BJ (cell line): ENCODE results near the gene PLPPR2. TPM values are rescaled to one million over a fixed set of nuclear protein-coding genes. Genes with fewer than 3 reads are reported as not detected.
A peak's percentile ranks its signal among the peaks of the same experiment; 100 is the strongest.

ENCODE experiments used
- CTCF ChIA-PET: fragments of 350-600 bp; formaldehyde crosslinking; extraction: SDS; loops from one replicate; lab custom pipeline; 2021; ENCODE audit warnings: antibody characterized with exemption, inconsistent platforms; lab: Yijun Ruan, JAX
- POLR2A ChIA-PET: fragments of 300-600 bp; sonication (Branson Sonifier 250); formaldehyde crosslinking; extraction: SDS; loops from one replicate; lab custom pipeline; 2021; ENCODE audit warnings: antibody characterized with exemption; lab: Charles Lee
- DNase-seq: peaks from one replicate; pipeline ENCODE4 v3.0.0-alpha.2; 2011; ENCODE audit warnings: low read depth
- H3K27me3 ChIP-seq: 2 replicates; pipeline ENCODE4 v1.6.0; 2011; ENCODE audit warnings: low read length; ENCODE audit not compliant: control insufficient read depth, insufficient read depth
- H3K36me3 ChIP-seq: 2 replicates; pipeline ENCODE4 v1.5.1; 2011; ENCODE audit warnings: low read length; ENCODE audit not compliant: control insufficient read depth, insufficient read depth
- H3K4me3 ChIP-seq: 2 replicates; pipeline ENCODE4 v1.5.1; 2011; ENCODE audit warnings: low read depth, mild to moderate bottlenecking, control low read depth, low read length
- polyA plus RNA-seq: library from polyadenylated mRNA; depleted of rRNA; stranded (reverse); fragments of >200 nt; gene quantifications from 2 replicates; pipeline ENCODE4 v1.2.3, GENCODE V29; 2011
- TF ChIP-seq, protein P1 (sequence below): IDR thresholded peaks from 2 replicates; pipeline ENCODE4 v1.5.1; 2011; ENCODE audit warnings: low read depth, mild to moderate bottlenecking, control low read depth, inconsistent platforms, low read length, moderate library complexity; ENCODE audit not compliant: insufficient read depth

PLPPR2 gene
- polyA plus RNA-seq, 1 experiment = 30.5 TPM

DNA sequence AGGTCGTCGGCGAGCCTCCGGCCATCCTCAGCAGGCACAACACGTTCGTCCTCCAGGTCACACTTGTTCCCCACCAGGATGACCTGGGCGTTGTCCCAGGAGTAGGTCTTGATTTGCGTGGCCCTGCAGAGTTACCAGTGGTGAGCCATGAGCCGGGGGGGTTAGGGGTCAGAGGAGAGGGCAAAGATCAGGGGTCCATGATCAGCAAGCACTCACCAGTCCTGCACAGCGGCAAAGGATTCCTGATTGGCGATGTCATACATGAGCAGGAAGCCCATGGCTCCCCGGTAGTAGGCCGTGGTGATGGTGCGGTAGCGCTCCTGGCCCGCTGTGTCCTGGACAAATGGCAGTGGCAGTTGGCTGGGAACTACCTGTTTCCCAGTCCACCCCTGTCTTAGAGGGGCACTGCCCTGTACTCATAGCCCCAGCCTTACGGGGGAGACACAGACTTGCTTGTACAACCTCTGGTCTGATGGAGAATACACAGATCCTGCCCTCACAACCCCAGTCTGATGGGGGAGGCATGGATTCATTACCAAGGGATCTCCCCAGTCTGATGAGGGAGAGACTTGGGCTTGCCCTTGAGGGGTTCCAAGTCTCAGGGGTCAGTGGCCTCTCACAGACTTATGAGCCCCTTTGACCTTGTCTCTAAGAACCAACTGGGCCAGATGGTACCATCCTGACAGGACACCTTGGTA is 19.6 kb upstream of the PLPPR2 start:
- no peak overlapping the region for H3K4me3 ChIP-seq
- H3K27me3 ChIP-seq = no peaks in the 10 kb centered on the region
- TF ChIP-seq, protein P1, sequence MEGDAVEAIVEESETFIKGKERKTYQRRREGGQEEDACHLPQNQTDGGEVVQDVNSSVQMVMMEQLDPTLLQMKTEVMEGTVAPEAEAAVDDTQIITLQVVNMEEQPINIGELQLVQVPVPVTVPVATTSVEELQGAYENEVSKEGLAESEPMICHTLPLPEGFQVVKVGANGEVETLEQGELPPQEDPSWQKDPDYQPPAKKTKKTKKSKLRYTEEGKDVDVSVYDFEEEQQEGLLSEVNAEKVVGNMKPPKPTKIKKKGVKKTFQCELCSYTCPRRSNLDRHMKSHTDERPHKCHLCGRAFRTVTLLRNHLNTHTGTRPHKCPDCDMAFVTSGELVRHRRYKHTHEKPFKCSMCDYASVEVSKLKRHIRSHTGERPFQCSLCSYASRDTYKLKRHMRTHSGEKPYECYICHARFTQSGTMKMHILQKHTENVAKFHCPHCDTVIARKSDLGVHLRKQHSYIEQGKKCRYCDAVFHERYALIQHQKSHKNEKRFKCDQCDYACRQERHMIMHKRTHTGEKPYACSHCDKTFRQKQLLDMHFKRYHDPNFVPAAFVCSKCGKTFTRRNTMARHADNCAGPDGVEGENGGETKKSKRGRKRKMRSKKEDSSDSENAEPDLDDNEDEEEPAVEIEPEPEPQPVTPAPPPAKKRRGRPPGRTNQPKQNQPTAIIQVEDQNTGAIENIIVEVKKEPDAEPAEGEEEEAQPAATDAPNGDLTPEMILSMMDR = no peak
- H3K36me3 ChIP-seq = peaks cover 7% of the 10 kb centered on the region
- POLR2A ChIA-PET = no interaction called here
- no peak for DNase-seq
- CTCF ChIA-PET = no interaction called here

GRCh38 chr19:11337080-11337479 is 18.2 kb upstream of the PLPPR2 start:
- Histone ChIP-seq H3K4me3 (no peak overlapping the region), H3K27me3 (no peaks in the 10 kb centered on the region), H3K36me3 (peaks cover 7% of the 10 kb centered on the region)
- TF ChIP-seq, protein P1 = no peak
- POLR2A ChIA-PET = no interaction called here
- DNase-seq = no peak
- CTCF ChIA-PET = interaction anchor here (1.9 kb wide), 1 partner anchor 12 kb away, joined by 6 read pairs; no protein-coding TSS in a partner anchor

DNA sequence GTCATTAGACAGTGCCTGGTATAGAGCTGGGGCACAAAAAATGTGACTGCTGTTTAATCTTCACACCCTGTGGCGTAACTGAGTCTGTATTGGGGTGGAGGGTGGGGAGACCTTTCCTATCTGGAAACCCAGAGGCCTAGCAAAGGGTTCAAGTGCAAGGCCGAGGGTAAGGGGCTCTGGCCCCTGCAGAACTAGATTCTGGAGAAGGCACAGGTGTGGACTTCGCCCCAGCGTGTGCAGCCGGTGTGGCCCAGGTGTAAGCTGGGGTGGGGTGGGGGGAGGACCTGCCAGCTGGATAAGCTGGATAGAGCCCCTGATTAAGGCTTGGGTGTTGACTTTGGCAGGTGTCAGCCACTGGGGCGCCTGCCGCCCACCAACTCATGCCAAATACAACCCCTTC is 17.1 kb upstream of the PLPPR2 start:
- POLR2A ChIA-PET = no interaction called here
- TF ChIP-seq, protein P1 = no peak
- CTCF ChIA-PET = interaction anchor here (0.6 to 1.9 kb wide), 3 partner anchors 13 to 123 kb away, joined by 3 to 6 read pairs (median 3); no protein-coding TSS in a partner anchor
- Histone ChIP-seq H3K4me3 (no peak overlapping the region), H3K36me3 (peaks cover 9% of the 10 kb centered on the region), H3K27me3 (no peaks in the 10 kb centered on the region)
- no peak for DNase-seq

- Histone ChIP-seq H3K27me3 (no peaks in the 10 kb centered on the region), H3K36me3 (peaks cover 9% of the 10 kb centered on the region), H3K4me3 (peak overlapping the region; percentile 67)
- CTCF ChIA-PET = interaction anchor here (0.6 to 2.2 kb wide), 4 partner anchors 31 to 144 kb away, joined by 3 to 10 read pairs (median 4); no protein-coding TSS in a partner anchor
- POLR2A ChIA-PET = no interaction called here
- TF ChIP-seq, protein P1 = no peak
- no peak for DNase-seq
Measured at GRCh38 chr19:11338569-11339253, 16.5 kb upstream of the PLPPR2 start.
